Measurements from ENCODE around the gene CERS1. TPM values are rescaled to one million over a fixed set of nuclear protein-coding genes. Genes with fewer than 3 reads are reported as not detected.

Gene CERS1
- total RNA-seq, 1 donor from 2014 or later: 0.18 TPM

DNA sequence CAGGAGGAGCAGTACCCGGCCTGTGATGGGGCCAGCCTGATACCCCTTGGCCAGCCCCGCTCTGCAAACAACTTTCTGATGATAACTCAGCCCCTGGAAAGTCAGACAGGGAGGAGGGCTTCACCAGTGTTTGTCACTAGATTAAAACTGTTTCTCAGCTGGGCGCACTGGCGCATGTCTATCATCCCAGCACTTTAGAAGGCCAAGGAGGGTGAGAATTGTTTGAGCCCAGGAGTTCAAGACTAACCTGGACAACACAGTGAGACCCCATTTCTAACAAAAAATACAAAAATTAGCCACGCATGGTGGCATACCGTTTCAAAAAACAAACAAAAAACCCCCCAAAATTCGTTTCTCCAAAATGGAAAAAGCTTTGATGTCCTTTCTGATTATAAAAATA is 5.5 kb upstream of the CERS1 start:
- peaks cover 13% of the 10 kb centered on the region for H3K27me3 Mint-ChIP-seq (ENCODE audit: low read depth)
- no peak overlapping the region for H3K27ac Mint-ChIP-seq
- no peak overlapping the region for H3K4me3 Mint-ChIP-seq (ENCODE audit: low read depth)
- intact Hi-C loops (cut with micrococcal nuclease): no loop called here
- H3K36me3 Mint-ChIP-seq (ENCODE audit: low read depth): peaks cover 24% of the 10 kb centered on the region
- H3K9me3 Mint-ChIP-seq: no peaks in the 10 kb centered on the region
- peaks cover 1% of the 10 kb centered on the region for H3K4me1 Mint-ChIP-seq (ENCODE audit: low read depth)
- no peak for DNase-seq (ENCODE audit: low spot score)

DNA sequence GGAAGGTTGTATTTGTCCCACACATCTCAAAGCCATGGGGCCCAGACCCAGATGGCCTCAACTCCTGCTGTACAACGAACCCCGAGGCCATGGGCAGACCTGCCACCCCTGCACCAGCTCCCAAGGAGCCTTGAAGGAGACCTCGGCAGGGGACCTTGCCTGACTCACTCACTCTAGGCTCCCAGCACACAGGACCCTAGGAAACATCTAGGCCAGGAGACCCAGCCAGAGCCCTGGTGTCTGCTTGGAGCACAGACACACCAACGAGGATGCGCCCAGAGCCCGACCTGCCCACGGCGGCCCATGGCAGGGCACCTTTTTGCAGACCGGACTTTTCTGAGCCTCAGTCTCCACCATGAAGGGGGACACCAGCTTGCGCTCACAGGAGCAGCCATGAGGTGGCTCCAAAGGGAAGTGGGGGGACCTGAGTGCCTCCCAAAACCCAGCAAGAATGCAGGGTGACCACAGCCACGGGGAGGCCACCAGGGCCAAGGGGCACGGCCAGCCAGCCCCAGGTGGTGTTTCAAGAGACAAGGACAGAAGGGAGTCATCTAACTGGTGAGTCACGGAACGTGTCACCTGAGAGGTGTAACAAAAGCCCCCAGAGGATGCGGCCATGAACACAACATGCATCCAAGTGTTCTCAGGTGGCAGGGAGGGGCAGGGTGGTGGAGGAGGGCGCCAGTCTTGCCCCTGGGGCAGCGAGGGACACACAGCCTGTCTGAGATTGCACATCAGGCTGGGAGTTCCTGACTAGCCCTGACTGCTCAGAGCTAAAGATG is 4.9 kb upstream of the CERS1 start:
- intact Hi-C loops (cut with micrococcal nuclease): no loop called here
- peaks cover 20% of the 10 kb centered on the region for H3K36me3 Mint-ChIP-seq (ENCODE audit: low read depth)
- peaks cover 15% of the 10 kb centered on the region for H3K27me3 Mint-ChIP-seq (ENCODE audit: low read depth)
- no peaks in the 10 kb centered on the region for H3K9me3 Mint-ChIP-seq
- DNase-seq (ENCODE audit: low spot score): no peak
- H3K4me1 Mint-ChIP-seq (ENCODE audit: low read depth): peaks cover 1% of the 10 kb centered on the region
- no peak overlapping the region for H3K27ac Mint-ChIP-seq
- H3K4me3 Mint-ChIP-seq (ENCODE audit: low read depth): no peak overlapping the region

DNA sequence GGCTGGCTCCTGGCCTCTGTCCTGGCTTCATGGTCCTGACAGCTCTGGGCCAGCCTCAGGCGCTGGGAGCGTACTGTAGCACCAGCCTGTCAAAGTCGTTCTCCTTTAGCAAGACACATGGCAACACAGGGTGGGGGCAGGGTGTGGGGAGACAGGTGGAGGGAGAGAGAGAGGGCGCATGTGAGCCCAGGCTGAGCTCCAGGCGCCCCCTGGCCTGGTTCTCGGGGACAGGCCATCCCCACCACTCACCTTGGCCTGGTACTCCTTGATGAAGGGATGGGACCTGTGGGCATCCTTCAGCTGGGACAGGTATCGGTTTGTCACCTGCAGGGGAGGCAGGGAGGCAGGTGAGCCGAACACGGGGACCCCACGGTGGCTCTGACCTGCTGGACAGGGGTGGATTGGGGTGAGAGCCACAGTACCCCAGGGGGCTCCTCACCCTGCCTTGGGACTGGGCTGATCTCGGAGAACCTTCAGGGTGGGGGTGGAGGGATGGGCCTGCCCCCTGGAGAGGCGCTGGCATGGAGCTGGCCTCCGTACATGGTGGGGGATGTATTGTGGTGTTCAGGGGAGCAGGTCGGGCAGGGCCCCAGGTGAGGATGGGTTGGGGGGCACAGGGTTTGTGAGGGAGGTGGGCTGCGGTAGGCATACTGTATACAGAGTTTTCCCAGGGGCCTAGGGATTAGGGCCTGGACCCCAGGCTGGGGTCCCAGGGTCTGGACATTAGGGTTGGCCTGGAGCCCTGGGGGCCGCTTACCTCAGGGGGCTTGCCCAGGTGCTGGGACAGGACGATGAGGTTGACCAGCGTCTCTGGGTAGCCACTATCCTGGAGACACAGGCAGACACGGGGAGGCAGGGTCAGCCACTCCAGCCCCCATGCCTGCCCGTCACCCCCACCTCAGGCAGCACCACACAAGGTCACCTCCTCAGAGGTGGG is 3.9 kb upstream of the CERS1 start:
- no peaks in the 10 kb centered on the region for H3K9me3 Mint-ChIP-seq
- no peak overlapping the region for H3K4me3 Mint-ChIP-seq (ENCODE audit: low read depth)
- H3K4me1 Mint-ChIP-seq (ENCODE audit: low read depth): peaks cover 1% of the 10 kb centered on the region
- H3K36me3 Mint-ChIP-seq (ENCODE audit: low read depth): peaks cover 11% of the 10 kb centered on the region
- no peak for DNase-seq (ENCODE audit: low spot score)
- H3K27me3 Mint-ChIP-seq (ENCODE audit: low read depth): peaks cover 18% of the 10 kb centered on the region
- intact Hi-C loops (cut with micrococcal nuclease): no loop called here
- H3K27ac Mint-ChIP-seq: no peak overlapping the region

DNA sequence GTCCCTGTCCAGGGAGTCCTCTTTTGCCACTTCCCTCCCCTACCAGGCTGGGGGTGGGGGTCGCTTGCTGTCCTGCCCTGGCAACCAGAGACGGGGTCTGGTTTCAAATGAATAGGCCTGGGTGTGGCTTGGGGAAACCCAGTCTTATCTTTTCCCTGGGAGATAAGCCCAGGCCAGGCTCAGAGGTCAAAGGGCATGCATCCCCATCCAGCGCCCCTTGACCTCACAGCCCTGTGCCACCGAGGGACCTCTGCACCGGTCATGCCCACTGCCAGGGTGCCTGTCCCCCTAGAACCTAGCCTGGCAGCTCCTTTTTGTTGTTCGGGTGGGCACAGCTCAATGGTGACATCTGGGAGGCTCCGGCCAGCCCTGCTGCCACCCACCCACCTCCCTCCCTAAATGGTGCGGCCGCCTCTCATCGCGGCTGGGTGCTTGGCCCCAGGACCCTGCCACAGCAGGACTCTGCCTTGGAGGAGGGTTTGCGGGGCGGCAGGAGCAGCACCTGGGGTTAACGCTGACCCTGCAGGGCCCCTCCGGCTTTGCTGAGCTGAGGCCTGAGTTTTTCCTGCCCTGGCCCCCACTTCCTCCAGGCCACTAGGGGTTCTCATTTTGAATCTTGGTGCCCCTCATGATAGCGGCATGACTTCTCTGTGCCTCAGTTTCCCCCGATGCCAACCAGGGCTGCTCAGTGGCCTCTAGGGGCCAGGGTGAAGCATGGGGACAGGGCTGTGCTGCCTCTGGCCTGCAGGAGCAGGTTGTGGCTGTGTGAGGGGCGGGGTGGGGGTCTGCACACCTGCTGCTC is 2.9 kb upstream of the CERS1 start:
- H3K9me3 Mint-ChIP-seq: no peaks in the 10 kb centered on the region

DNA sequence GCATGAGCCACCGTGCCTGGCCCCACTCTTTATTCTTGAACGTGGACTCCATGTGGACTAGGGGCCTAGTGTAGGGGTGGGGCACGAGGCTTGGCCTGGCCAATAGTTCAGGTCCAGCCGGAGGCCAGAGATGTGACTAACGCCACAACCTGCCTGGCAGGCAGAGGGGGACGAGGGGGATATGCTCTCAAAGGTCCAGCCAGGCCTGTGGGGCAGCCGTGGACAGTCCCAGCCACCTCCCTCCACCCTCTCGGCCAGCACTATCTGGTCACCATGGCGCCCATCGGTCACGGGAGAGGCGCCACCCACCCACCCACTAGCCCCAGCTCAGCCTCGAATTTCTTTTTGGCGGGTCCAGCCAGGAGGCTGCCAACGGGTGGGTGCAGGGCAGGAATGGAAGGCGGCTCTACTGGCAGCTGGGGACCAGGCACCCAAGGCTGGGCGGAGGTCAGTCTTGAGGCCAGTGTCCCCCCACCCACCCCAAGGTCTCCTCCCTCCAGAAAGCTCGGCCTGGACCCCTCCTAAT is 2.2 kb upstream of the CERS1 start:
- peaks cover 1% of the 10 kb centered on the region for H3K4me1 Mint-ChIP-seq (ENCODE audit: low read depth)
- H3K9me3 Mint-ChIP-seq: no peaks in the 10 kb centered on the region
- no peak overlapping the region for H3K4me3 Mint-ChIP-seq (ENCODE audit: low read depth)
- no peak overlapping the region for H3K27ac Mint-ChIP-seq
- no peak for DNase-seq (ENCODE audit: low spot score)
- peaks cover 11% of the 10 kb centered on the region for H3K36me3 Mint-ChIP-seq (ENCODE audit: low read depth)
- intact Hi-C loops (cut with micrococcal nuclease): no loop called here
- peaks cover 28% of the 10 kb centered on the region for H3K27me3 Mint-ChIP-seq (ENCODE audit: low read depth)

More for the DNA sequence above, 2.9 kb upstream of the CERS1 start:
- Mint-ChIP-seq H3K27me3 (ENCODE audit: low read depth) (peaks cover 25% of the 10 kb centered on the region), H3K36me3 (ENCODE audit: low read depth) (peaks cover 11% of the 10 kb centered on the region), H3K4me1 (ENCODE audit: low read depth) (peaks cover 1% of the 10 kb centered on the region), H3K4me3 (ENCODE audit: low read depth) (no peak overlapping the region), H3K27ac (no peak overlapping the region)
- no peak for DNase-seq (ENCODE audit: low spot score)
- intact Hi-C loops (cut with micrococcal nuclease): no loop called here

DNA sequence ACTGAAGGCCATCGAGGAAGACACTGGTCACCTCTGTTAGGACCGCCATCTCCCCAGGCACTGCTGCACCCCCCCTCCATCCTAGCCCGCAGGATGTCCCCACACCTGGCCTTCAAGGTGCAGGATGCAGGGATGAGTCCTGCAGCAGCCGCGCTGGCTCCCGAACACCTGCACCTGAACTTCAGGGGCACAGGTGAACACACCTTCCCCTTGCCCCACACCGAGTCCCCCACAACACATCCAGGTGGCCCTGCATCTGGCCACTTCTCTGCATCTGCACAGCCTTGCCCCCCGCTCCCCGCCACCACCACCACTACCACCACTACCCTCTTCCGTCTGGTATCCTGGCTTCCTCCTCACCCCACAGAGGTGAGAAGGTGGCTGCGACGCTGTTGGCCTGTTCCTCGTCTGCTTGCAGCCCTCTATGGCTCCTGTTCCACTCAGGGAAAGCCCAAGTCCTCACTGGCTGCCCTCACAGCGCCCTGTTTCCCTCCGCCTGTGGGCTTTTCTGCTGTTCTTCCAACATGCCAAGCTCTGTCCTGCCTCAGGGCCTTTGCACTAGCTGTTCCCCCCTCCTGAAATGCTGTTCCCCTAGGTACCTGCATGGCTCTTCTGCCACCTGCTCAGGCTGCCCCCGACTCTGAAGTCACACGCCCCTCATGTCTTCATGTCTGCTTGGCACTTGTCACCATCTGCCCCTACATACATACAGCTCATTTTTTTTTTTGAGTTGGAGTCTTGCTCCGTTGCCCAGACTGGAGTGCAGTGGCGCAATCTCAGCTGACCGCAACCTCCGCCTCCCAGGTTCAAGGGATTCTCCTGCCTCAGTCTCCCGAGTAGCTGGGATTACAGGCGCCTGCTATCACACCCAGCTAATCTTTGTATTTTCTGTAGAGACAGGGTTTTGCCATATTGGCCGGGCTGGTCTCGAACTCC is 1.4 kb upstream of the CERS1 start:
- Mint-ChIP-seq H3K27ac (no peak overlapping the region), H3K9me3 (no peaks in the 10 kb centered on the region), H3K4me3 (ENCODE audit: low read depth) (no peak overlapping the region), H3K27me3 (ENCODE audit: low read depth) (peaks cover 28% of the 10 kb centered on the region), H3K36me3 (ENCODE audit: low read depth) (peaks cover 8% of the 10 kb centered on the region), H3K4me1 (ENCODE audit: low read depth) (peaks cover 1% of the 10 kb centered on the region)
- no peak for DNase-seq (ENCODE audit: low spot score)
- intact Hi-C loops (cut with micrococcal nuclease): no loop called here

GRCh38 chr19:18896421-18896841 is 473 bp upstream of the CERS1 start:
- Mint-ChIP-seq H3K36me3 (ENCODE audit: low read depth) (peaks cover 8% of the 10 kb centered on the region), H3K27me3 (ENCODE audit: low read depth) (peaks cover 28% of the 10 kb centered on the region)
- intact Hi-C loops (cut with micrococcal nuclease): no loop called here

GRCh38 chr19:18895038-18895823 is 727 bp downstream of the CERS1 start:
- H3K9me3 Mint-ChIP-seq: no peaks in the 10 kb centered on the region
- no peak overlapping the region for H3K4me3 Mint-ChIP-seq (ENCODE audit: low read depth)
- peaks cover 28% of the 10 kb centered on the region for H3K27me3 Mint-ChIP-seq (ENCODE audit: low read depth)
- peaks cover 1% of the 10 kb centered on the region for H3K4me1 Mint-ChIP-seq (ENCODE audit: low read depth)
- H3K27ac Mint-ChIP-seq: no peak overlapping the region
- no peak for DNase-seq (ENCODE audit: low spot score)
- H3K36me3 Mint-ChIP-seq (ENCODE audit: low read depth): peaks cover 3% of the 10 kb centered on the region
- intact Hi-C loops (cut with micrococcal nuclease): no loop called here

More at GRCh38 chr19:18896421-18896841, 473 bp upstream of the CERS1 start:
- Mint-ChIP-seq H3K27ac (no peak overlapping the region), H3K9me3 (no peaks in the 10 kb centered on the region), H3K4me3 (ENCODE audit: low read depth) (peak overlapping the region; percentile 65), H3K4me1 (ENCODE audit: low read depth) (peaks cover 1% of the 10 kb centered on the region)
- no peak for DNase-seq (ENCODE audit: low spot score)

- intact Hi-C loops (cut with micrococcal nuclease): no loop called here
- no peak overlapping the region for H3K4me3 Mint-ChIP-seq (ENCODE audit: low read depth)
Observed at GRCh38 chr19:18894254-18895037, 1.5 kb downstream of the CERS1 start.

DNA sequence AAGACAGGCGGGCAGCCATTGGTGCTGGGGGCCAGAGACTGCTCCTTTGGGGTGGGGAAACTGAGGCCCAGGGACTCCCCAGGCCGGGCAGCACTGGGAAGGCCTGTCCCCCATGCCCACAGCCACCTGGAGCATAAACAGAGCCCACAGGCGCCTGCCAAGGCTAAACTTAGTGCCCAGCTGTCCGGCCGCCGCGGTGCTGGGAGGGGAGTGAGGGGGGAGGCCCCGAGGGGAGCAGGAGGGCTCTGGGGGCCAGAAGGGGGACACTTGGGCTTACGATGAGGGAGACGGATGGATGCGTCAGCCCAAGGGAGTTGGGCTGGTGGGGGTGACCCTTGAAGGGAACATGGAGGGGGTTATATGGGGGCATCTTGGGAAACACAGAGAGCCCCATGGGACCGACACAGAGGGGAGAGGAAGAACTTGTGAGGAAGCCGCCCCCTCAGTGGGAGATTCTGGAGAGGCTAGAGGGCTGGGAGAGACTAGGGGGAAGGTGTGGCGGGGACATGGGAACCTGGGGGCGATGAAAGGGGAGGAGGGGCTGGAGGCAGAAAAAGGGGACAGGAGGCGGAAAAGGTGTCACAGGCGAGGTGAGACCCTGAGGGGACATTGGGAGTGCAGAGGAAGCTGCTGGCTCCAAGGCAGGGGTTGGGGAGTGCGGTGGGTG is 2.2 kb downstream of the CERS1 start:
- H3K27ac Mint-ChIP-seq: no peak overlapping the region
- intact Hi-C loops (cut with micrococcal nuclease): no loop called here
- no peaks in the 10 kb centered on the region for H3K9me3 Mint-ChIP-seq
- H3K36me3 Mint-ChIP-seq (ENCODE audit: low read depth): no peaks in the 10 kb centered on the region
- DNase-seq (ENCODE audit: low spot score): no peak
- H3K27me3 Mint-ChIP-seq (ENCODE audit: low read depth): peaks cover 30% of the 10 kb centered on the region
- H3K4me1 Mint-ChIP-seq (ENCODE audit: low read depth): peaks cover 1% of the 10 kb centered on the region
- H3K4me3 Mint-ChIP-seq (ENCODE audit: low read depth): no peak overlapping the region

More at GRCh38 chr19:18894254-18895037, 1.5 kb downstream of the CERS1 start:
- peaks cover 1% of the 10 kb centered on the region for H3K4me1 Mint-ChIP-seq (ENCODE audit: low read depth)
- no peak overlapping the region for H3K27ac Mint-ChIP-seq
- H3K9me3 Mint-ChIP-seq: no peaks in the 10 kb centered on the region
- peaks cover under 1% of the 10 kb centered on the region for H3K36me3 Mint-ChIP-seq (ENCODE audit: low read depth)
- H3K27me3 Mint-ChIP-seq (ENCODE audit: low read depth): peaks cover 30% of the 10 kb centered on the region
- no peak for DNase-seq (ENCODE audit: low spot score)
